Measurements from ENCODE around the gene SLC35F4. TPM values are rescaled to one million over a fixed set of nuclear protein-coding genes. Genes with fewer than 3 reads are reported as not detected.

Gene SLC35F4
- total RNA-seq, 1 experiment from 2014 or later: not detected

- Histone ChIP-seq H3K79me2 (ENCODE audit: insufficient read depth, low read length) (no peaks in the 10 kb centered on the region), H3K27ac (ENCODE audit: insufficient read length, low read depth, low read length) (no peak overlapping the region), H2BK12ac (ENCODE audit: insufficient read length, low read depth, low read length) (no peak overlapping the region), H3K4me1 (ENCODE audit: insufficient read depth, low read length) (no peaks in the 10 kb centered on the region), H2AFZ (ENCODE audit: low read length) (no peak overlapping the region), H4K91ac (ENCODE audit: insufficient read length, low read depth, low read length) (no peak overlapping the region), H4K8ac (replicated peaks; ENCODE audit: insufficient read length, low read depth, low read length) (no peak overlapping the region), H2BK5ac (ENCODE audit: insufficient read length, low read length) (no peak overlapping the region), H3K27me3 (ENCODE audit: insufficient read depth, low read length) (no peaks in the 10 kb centered on the region), H3K23ac (ENCODE audit: insufficient read length, low read depth, low read length) (no peak overlapping the region), H3T11ph (ENCODE audit: low read length) (no peak overlapping the region), H4K20me1 (ENCODE audit: control insufficient read depth, insufficient read depth, insufficient read length) (no peaks in the 10 kb centered on the region), H2BK15ac (ENCODE audit: low read depth, low read length) (no peak overlapping the region), H4K5ac (ENCODE audit: insufficient read length, low read depth, low read length) (no peak overlapping the region), H3K9me3 (ENCODE audit: control insufficient read depth, low read depth, low read length) (no peaks in the 10 kb centered on the region), H2BK120ac (ENCODE audit: low read depth, low read length, poor library complexity, severe bottlenecking) (no peak overlapping the region), H3K4ac (ENCODE audit: low read depth, low read length) (no peak overlapping the region), H3K56ac (ENCODE audit: insufficient read length, low read depth, low read length) (no peak overlapping the region), H3K14ac (ENCODE audit: insufficient read depth, low read length) (no peak overlapping the region), H3K9ac (ENCODE audit: extremely low read depth, insufficient read length, low read length) (no peak overlapping the region), H3K79me1 (ENCODE audit: insufficient read depth, low read depth, low read length, poor library complexity, severe bottlenecking) (no peaks in the 10 kb centered on the region), H3K4me2 (ENCODE audit: insufficient read depth, insufficient read length, low read length) (no peak overlapping the region), H3K23me2 (ENCODE audit: insufficient read length, low read depth, low read length, poor library complexity, severe bottlenecking) (no peaks in the 10 kb centered on the region), H2BK20ac (ENCODE audit: low read depth, low read length, poor library complexity, severe bottlenecking) (no peak overlapping the region), H3K18ac (ENCODE audit: insufficient read length, low read depth, low read length) (no peak overlapping the region), H2AK5ac (ENCODE audit: insufficient read length, low read length) (no peak overlapping the region)
- DNase-seq: no peak
- Mint-ChIP-seq H3K36me3 (ENCODE audit: insufficient read depth in 1 of 3, low read depth in 3 of 3) (no peaks in the 10 kb centered on the region), H3K4me3 (no peak overlapping the region), H3K27ac (no peak overlapping the region), H3K27me3 (ENCODE audit: low read depth) (peaks cover 1% of the 10 kb centered on the region), H3K9me3 (peaks cover 0 to 7% of the 10 kb centered on the region in 2 experiments; a peak in 2 of 5 replicates), H3K4me1 (no peaks in the 10 kb centered on the region)
- no peak for TF ChIP-seq CTCF (conservative IDR thresholded peaks at IDR 0.05)
- WGBS (ENCODE audit: extremely low coverage, insufficient read length, low lambda C conversion rate): no CpG with 5 or more reads among the region's 7 CpGs
Observed at GRCh38 chr14:57898837-57899572, 33.1 kb upstream of the SLC35F4 start.
